Stimulated activated CD8-positive, alpha-beta memory T cell treated with anti-CD3 and anti-CD28 coated beads, Interleukin-4, amount 100 ng/mL, for 24 hours (primary cell): Measurements from ENCODE around the gene INTU.
"Not testable (repeated sequence)": the region's sequence is repeated elsewhere in the genome, so short reads cannot be mapped to it uniquely, and the experiment has no call there.

ENCODE experiments used
- DNase-seq: peaks from one replicate; pipeline ENCODE4 v3.0.0-alpha.2; 2020; ENCODE audit warnings: low read depth

INTU gene

DNA sequence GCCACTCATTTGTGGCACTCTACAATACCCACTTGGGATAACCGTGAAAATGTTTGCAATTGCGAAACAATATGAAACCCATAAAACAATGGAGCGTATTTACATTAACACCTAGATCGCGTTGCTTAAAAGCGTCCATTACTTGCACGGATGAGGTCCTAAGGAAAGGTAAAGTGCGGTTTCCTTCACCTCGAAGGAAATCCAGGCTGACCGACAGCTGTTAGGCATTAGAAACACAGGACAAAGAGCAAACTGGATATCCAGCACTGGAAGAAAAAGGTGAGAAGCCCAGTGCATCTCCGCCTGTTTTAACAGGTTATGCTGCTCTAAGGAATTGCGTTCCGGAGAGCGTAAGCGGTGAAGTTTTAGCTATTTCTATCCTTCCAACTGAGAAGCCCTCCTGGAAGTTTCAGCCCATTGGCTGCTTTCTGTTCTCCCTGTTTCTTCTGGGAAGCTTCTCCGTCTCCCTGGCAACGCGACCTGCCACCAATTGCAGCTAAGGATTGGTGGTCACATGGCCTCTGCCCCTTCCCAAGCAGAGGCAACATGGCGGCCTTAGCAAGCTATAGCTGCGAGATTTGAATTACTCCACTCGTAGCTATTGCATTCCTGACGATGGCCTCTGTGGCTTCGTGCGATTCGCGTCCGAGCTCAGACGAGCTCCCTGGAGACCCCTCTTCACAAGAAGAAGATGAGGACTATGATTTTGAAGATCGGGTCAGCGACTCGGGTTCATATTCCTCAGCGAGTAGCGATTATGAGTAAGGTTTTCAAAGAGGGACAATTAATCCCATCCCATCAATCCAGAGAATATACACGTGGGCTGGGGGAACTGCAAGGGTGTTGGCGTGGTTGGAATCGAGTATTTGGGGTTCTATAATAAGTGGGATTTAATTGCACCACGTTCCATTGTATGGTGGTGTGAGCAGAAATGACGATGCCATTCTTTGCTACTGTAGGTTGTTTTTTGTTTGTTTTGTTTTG lies at the start of gene INTU:
Gene INTU, plus strand, starts transcription at position 538 of the 984 bp plus-strand sequence. Its CDS starts 78 bp downstream, at position 616.
- peak; percentile 15 for DNase-seq

DNA sequence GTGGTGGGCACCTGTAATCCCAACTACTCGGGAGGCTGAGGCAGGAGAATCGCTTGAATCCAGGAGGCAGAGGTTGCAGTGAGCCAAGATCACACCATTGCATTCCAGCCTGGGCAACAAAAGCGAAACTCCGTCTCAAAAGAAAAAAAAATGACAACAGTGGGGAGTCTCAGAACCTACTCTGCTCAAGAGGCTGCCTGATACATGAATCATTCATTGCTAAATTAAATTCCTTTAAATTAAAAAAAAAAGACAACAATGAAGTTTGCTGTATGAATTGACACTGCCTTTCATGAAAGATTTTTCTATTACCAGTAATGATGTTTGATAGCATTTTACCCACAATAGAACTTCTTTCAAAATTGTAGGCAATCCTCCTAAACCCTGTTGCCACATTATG lies 46.3 kb upstream of the INTU start:
- DNase-seq = not testable (repeated sequence)

DNA sequence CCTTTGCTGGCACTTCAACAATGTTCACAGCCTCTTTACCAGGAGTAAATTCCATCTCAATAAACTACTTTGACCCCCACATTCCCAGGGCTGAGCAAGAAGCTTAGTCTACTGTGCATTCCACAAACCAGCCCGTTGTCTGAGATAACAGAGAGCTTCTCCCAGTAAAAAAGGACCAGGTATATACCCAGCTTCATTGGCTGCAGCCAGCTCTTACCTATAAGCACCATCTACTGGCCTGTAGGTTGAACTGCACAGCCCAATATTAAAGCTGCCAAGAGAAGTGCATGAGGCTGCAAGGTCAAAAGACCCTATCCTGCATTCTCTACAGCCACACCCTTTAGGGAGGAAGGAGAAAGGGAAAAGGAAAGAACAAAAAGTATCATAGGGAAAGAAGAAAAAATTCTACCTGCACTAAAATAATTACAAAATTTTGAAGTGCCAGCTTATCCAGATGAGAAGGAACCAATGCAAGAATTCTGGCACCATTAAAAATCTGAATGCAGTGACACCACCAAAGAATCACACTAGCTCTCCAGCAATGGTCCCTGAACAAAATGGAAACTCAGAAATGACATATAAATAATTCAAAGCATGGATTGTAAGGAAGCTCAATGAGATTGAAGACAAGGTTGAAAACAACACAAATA lies 45.7 kb upstream of the INTU start:
- no peak for DNase-seq

DNA sequence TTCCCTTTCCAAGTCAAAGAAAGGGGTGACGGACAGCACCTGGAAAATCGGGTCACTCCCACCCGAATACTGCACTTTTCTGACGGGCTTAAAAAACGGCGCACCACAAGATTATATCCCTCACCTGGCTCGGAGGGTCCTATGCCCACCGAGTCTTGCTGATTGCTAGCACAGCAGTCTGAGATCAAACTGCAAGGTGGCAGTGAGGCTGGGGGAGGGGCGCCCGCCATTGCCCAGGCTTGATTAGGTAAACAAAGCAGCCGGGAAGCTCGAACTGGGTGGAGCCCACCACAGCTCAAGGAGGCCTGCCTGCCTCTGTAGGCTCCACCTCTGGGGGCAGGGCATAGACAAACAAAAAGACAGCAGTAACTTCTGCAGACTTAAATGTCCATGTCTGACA lies 43.6 kb upstream of the INTU start:
- DNase-seq = not testable (repeated sequence)

DNA sequence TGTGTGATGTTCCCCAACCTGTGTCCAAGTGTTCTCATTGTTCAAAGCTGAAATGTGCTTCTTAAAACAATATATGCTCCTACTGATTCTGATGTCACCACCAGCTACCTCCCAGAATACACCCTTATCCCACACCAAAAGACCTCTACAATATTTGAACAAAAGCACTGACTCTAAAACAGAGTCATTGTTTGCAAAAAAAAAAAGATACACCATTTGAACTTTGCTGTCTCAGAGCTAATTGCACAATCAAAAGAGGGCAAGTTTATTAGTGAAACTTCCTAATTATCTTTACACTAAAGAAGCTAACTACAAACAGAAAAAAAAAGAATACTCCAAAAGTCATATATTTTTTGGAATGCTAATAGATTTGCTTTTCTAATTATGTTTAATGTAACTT lies 34.1 kb upstream of the INTU start:
- no peak for DNase-seq

DNA sequence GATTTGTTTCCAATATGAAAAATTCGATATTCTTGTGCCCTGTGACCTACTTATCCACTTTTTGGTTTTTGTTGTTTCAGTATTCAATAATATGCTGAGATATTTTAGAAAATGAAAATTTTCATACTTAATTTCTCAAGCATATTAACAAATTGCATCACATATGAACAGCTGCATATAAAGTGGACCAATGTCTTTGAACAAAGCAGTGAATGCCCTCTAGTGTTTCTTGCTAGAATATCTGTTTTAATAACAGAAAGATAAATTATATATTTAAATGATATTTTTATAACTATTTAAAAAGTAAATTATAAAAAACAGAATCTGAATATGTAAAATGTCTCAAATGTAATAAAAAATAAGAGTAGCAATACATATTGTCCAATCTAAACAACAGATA lies 31.7 kb upstream of the INTU start:
- no peak for DNase-seq

DNA sequence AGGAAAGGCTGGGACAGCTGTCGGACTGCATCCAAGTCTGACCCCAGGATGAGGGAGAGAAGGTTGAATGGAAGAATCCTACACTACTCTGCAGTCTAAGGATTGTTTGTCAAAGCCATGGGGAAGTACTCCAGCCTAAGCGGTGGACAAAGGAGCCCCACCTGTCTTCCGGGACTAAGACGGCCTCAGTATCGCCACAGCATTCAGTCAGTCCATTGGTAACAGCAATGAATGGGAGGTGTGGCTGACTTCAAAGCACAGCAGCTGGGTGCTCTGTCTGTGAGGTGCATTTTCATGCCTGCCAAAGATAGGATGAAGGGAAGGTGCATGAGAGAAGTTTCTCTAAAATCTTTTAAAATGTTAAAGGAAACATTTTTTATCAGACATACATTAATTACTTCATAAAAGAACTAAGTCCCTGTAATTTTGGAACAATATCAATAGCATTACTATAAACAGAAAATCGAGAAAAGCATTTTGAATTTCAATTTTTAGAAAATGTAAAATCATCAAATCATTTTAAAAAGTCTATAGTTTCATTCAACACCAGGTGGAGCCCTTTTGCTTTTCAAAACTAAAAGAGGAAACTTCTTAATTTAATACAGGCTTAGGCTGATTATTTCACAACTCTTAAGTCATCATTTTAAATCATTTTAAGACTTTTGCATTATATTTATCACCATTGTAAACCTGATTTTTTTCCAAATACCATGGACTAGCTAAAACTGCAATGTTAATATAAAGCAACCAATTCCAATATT lies 27.6 kb upstream of the INTU start:
- DNase-seq = no peak

DNA sequence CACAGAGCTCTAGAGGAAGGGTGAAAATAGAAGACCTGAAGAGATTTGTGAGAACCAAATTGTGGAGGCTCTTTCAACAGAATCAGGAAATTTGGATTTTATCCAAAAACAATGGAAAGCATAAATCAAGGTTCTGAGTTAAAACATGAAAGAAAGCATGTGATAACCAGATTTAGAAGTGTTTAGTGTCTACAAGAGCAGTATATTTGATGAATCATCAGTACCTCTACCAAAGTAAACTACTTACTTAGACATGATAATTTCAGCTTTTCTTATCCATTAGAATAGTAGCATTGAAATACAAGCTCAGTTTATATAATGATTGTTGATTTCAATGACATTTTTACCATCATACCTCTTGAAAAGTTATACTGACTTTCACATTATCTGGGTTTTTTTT lies 25.9 kb upstream of the INTU start:
- DNase-seq = no peak

DNA sequence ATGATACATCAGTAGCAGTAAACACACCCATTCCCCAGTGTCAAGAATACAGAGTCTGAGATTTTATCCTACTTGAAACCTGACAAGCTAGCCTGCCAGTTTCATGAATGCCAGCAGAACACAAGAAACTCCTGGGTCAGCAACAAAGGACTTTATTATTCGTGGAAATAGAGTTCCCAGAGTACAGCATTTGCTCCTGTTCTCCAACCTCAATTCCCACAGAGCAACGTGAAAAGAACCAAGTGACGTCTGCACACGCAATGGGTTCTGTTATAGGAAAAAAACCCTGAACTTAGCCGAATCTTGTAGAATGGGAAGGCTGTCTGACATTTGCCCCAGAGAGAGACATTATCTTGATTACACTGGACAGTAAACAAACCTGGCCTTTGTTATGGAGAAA lies 23.3 kb upstream of the INTU start:
- DNase-seq = no peak

DNA sequence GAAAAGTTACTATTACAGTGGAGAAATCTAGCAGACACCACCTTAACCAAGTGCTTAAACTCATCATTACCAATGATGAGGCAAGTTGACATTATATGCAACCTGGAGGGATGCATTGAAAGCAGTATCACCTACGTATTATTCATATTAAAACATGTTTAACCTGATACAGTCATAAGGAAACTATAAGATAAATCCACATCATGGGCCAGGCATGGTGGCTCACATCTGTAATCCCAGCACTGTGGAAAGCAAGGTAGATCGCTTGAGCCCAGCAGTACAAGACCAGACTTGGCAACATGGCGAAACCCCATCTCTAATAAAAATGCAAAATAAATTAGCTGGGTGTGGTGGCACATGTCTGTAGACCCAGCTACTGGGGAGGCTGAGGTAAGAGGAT lies 22.3 kb upstream of the INTU start:
- no peak for DNase-seq

DNA sequence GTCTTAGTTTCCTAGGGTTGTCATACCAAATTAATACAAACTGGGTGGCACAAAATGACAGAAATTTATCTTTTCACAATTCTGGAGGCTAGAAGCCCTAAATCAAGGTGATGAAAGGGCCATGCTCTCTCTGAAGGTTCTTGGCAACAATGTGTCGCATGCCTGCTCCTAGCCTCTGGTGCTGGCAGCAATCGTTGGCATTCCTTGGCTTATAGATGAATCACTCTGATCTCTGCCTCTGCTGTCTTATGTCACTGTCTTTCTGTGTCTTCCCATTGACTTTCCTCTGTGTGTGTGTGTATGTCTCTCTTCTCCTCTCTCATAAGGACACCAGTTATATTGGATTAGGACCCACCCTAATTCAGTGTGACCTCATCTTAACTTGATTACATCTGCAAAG lies 15.9 kb upstream of the INTU start:
- no peak for DNase-seq

DNA sequence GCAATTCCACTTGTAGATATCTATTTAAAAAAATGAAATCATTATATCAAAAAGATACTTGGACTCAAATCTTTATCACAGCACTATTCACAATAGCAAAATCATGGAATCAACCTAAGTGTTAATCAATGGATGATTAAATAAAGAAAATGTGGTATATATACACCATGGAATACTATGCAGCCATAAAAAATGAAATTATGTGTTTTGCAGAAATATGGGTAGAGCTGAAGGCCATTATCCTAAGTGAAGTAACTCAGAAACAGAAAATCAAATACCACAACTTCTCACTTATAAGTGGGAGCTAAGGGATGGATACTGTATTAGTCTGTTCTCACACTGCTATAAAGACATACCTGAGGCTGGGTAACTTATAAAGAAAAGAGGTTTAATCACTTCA lies 14.3 kb upstream of the INTU start:
- no peak for DNase-seq

DNA sequence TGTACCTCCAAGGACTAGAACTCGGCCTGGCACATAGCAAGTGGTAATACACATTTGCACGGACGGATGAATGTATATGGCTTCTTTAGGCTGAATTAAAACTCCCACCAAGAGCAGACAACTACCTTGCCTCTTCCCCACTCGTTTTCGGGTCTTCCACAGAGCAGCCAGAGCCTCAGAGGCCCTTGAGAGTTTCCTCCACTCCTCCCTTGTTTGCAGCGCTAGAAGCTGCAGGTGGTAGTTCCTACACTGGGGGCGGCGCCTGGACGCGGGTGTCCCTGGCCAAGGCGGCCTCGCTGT lies 10.2 kb upstream of the INTU start:
- no peak for DNase-seq

DNA sequence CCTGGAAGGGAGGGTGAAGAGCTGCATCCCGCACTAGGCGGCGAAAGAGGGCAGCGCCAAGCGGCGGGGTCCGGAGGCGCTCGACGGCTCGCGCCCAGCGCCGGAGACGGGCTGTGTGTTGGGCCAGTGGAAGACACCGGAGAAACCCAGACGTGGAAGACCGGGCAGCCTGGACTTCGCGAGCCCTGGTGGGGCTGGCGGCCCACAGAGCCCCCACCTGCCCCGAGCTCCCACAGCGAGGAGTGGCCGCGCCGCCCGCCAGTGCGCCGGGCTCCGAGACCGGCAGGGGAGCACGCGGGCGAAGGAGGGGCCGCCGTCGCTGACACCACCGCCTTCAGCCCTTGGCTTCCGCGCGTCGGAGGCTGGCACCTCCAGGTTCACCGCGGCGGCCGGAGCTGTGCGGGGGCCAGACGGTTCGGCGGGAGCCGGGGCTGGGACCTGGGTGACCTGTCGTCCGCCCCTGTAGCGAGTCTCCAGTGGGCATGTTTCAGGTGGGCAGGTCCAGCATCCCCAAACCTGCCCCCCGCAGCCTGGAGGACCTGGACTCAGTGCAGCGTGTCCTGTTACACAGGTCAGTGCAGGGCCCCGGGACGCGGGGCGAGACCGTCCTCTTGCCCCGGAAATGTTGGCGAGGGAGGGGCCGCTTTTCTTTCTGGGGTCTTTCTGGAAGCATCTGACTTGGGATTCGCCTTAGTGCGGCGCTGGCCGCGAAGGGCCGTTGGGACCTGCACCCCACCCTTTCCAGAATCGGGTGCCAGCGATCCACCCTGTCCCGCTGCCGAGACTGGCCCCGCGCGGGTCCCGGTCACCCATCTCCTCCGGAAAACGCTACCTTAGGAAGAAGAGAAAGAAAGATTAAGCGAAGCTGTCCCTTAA lies 9.6 kb upstream of the INTU start:
- no peak for DNase-seq

DNA sequence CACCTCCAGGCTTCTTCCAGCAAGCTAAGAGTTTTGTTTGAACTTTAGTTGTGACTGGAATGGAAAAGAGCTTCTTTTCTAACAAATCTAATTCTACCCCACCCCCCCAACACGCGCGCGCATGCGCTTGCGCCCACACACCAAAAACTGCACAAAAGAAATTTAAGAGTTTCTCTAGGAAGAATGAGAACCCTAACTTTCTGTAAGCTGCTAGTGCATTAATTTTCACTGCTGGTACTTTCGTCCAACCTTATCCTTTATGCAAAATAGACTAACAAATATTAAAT lies 9.0 kb upstream of the INTU start:
- no peak for DNase-seq

DNA sequence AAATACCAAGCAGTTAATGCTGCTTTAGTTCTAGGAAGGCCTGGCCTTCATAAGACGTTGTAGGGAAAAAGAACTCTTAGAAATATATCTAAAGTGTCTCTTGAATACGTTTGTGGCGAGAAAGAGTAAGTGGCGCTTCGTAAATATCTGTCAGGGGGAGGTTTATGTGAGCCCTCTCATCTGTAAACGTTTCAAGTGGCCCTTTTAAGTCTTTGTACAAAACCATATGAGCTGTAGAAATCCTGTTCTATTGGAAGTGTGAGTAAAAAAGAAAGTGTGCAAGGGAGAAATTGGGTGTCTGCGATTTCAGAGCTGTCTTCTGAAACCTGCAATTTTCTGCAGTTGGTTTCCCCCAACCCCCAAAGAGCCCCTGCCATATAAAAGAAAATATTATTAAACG lies 8.6 kb upstream of the INTU start:
- no peak for DNase-seq

DNA sequence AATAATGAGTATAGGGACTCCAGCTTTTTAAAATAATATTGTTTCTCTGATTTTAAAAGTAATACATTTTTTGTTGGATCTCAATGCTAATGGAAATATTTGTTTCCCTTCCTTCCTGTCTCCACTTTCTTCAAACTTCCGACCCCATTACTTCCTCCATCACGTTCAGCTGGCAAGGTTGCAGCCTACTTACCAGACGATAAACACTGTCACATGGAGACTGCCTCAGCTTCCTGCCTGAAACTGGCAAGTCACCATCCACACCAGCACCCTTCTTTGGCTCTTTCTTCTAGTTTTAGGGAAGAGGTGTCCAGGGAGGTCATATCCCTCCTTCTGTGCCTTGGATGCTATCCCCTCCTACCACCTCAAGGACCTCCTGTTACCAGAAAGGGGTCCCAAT lies 3.4 kb upstream of the INTU start:
- no peak for DNase-seq

DNA sequence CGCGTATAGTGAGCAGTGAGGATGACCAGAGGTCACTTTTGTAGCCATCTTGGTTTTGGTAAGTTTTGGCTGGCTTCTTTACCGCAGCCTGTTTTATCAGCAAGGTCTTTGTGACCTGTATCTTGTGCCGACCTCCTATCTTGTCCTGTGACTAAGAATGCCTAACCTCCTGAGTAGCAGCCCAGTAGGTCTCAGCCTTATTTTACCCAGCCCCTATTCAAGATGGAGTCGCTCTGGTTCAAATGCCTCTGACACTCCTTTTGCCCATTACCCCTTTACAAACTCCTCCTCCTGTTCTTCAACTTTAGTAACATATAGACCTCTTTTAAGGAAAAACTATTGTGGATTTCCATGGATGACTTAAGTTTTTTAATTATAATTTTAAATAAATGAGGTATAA lies 2.6 kb upstream of the INTU start:
- DNase-seq = no peak

DNA sequence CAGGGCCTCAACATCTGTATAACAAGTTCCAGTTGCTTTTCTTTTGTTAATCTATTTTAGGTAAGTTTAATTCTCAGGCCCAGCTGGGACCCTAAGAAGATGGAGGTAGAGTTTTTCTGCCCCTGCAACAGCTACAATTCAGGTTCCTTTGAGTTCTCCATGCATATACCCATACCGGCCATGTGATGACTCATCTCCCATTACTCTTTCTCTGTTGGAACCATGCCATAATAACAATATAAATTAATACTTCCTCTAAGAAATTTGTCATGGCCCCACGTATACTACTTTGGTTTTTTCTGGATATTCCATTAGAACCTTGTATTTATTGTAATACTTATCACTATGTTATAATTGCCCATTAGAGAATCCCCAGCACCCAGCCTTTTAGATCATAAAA lies 1.3 kb upstream of the INTU start:
- DNase-seq = no peak

DNA sequence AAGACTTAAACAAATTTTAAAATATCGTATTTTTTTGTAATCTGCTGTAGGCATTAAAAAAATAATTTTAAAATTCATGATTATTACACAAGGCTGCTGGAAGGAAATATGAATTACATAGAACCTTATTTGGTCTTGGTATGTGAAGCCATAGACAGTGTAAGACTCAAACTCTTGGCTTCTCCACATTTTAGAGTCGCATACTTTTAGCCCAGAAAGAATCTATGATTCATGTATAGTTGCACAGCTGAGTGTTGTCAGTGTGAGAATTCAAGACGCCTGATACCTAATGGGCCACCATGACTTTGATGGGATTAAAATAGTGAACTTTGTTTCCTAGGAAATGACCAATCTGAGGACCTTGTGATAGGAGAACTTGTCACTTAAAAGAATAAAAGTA lies 1.4 kb downstream of the INTU start:
- DNase-seq = no peak

DNA sequence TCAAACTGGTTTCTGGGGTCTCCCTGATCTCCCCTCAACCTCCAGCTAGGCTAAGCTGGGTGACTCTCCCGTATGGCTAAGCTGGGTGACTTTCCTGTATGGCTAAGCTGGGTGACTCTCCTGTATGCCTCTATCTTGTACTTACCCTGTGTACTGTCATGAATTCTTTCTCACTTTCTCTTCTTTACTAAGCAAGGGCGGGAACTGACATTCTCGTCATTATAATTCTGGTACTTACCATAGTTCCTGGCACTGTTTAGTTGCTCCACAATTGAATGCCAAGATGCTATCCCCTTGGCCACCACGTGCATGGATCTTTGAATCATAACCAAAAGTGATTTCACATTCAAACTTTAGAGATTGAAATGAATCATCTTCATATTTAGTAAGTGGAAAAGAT lies 8.8 kb downstream of the INTU start:
- DNase-seq = no peak

DNA sequence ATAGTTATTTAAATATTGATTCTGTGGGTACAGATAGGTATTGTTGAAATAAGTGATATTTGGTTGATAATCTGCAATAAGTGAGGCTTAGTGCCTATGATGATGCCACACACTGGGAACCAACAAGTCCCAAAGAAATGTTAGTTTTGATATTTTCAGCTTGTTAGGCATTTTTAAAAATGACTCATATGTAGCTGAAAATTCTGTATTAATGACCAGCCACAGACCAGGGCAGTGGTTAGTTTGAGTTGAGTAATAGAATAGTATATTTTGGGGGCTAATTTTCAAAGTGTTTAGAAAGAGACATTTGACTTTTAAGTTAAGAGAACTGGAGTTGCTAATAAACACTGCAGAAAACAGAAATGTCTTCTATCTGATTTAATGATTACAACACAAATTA lies 9.4 kb downstream of the INTU start:
- no peak for DNase-seq
